Stimulated activated CD4-positive, alpha-beta T cell treated with anti-CD3 and anti-CD28 coated beads, TNF-alpha, amount 100 ng/mL, for 24 hours (primary cell): ENCODE measurements around the gene ZNHIT6.

Source experiments
- DNase-seq, 3 experiments: peaks; one replicate each; pipeline ENCODE4 v3.0.0-alpha.2; 2020; ENCODE audit warnings: low read depth in 3 of 3

ZNHIT6 gene

DNA sequence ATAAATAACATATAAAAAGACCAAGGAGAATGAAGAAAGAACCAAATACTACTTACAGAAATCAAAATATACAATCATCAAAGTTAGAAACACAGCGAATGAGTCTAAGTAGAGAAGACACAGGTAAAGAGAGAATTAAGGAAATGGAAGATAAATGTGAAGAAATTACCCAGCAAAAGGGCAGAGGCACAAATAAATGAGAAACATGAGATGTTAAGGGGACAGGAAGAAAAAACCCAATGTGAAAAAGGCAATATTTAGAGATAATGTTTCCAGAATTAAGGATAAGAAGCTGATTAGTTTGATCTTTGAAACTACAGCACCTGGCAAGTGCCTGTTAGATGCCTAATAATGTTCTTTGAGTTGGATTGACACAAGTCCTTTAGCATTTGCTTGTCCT, 86.8 kb downstream of the ZNHIT6 start:
- no peak for DNase-seq

GRCh38 chr1:85617633-85618100, 90.6 kb downstream of the ZNHIT6 start:
- no peak for DNase-seq

GRCh38 chr1:85616736-85617135, 91.5 kb downstream of the ZNHIT6 start:
- no peak for DNase-seq

DNA sequence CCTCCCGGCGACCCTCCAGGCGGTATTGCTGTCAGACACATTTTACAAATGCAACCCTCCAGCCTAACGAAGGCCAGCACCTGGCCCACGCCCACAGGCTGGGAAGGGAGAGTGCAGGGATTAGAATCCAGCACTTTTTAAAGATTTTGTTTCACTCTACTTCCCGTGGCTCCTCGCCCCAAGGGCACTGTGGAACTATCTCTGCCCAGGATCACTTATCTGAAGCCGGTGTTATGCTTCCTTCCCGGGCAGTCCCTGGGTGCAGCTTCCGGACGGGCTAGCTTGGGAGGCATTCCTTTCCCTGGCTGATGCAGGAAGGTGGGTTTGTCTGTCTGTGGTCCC, 91.9 kb downstream of the ZNHIT6 start:
- no peak for DNase-seq

- DNase-seq = no peak
Observed at GRCh38 chr1:85615586-85616363, 92.5 kb downstream of the ZNHIT6 start.

DNA sequence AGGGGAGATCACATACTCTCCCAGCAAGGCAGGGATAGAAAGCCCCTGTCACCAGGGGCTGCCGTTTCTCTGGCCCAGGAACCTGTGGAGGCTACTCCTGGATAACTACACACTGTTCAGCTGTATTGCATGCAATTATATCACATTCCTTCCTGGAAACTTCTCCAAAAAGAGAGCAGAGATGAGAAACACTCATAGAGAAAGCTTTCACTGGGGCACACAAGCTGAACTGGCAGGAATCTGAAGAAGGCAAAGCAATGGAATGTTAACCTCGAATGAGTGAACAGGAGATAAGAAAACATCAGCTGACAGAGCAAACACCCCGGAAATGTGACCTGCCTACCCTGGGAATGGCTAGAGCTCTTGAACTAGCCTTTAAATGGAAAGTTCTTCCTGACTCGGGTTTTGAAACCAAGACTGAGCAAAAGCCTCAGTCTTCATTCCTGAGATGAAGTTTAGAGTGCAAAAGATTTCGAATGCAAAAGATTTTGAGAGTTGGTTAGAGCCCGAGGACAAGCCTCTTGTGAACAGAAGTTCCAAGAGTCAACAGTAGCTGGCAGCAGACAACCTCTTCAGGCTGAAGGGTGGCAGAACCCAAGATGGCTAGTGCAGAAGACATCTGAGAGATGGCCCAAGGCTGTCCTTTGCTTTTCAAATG, 95.4 kb downstream of the ZNHIT6 start:
- no peak for DNase-seq

- no peak for DNase-seq
Observed at GRCh38 chr1:85611856-85612255, 96.4 kb downstream of the ZNHIT6 start.

DNA sequence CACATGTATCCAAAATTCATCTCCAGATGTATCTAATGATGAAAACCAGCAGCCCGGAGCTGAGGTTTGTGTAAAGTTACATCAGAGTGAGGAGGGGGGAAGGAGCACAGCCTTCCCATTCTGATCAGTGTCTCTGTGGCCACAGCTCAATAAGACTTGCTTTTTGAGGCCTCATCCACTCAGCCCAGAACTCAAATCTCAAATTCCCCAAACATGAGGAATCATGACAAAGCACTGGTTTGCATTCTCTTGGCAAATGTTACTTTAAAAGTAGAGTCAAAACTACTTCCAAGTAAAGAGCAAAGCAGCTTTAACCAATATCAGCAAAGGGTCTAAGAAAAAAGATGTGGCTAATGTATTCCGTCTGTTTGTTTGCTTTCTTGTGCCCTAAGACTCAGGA, 96.8 kb downstream of the ZNHIT6 start:
- DNase-seq = no peak

DNA sequence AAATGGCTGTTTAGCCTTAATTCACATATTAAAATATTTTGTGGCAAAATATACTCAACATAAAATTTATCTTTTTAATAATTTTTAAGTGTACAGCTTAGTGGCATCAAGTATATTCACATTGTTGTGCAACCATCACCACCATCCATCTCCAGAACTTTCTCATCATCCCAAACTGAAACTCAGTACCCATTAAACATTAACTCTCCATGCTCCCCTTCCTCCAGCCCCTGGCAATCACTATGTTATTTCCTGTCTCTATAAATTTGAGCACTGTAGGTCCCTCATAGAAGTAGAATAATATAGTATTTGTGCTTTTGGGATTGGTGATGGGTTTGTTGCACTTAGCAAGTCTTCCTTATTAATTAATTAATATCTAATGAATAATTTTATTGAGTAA, 98.3 kb downstream of the ZNHIT6 start:
- DNase-seq = no peak

DNA sequence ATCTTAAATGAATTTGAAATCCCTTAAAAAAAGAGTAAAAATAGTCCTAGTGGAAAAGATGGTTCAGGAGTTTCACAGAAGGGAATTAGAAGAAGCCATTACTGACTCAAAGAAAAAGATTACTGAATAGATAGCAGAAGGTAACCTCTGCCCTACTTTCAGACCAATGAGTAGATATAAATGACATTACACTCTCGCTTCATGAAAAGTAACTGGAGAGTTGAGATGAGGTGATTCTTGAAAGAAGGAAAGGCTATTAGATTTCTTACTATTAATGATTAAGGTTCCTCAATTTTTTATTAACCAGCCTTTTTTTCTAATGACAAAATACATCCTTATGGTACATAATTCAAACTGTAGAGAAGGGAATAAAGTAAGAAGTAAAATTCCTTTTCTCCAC, 99.4 kb downstream of the ZNHIT6 start:
- DNase-seq = no peak

DNA sequence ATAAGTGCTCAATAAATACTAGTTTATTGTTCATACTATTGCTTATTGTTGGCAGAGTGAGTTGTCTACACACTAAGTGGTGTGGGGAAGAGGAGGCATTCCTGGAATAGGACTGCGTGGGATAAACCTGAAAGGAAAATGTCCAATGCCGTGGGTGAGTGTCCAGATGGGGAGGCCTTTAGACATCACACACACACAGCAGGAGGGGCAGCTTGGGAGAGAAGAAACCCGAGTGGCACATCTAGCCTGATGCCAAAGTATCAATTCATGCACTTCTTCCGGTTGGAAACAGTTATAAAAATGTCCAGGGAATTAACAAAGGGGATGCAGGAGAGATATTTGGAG, 100.3 kb downstream of the ZNHIT6 start:
- no peak for DNase-seq

GRCh38 chr1:85607126-85607920, 100.9 kb downstream of the ZNHIT6 start:
- DNase-seq = no peak

DNA sequence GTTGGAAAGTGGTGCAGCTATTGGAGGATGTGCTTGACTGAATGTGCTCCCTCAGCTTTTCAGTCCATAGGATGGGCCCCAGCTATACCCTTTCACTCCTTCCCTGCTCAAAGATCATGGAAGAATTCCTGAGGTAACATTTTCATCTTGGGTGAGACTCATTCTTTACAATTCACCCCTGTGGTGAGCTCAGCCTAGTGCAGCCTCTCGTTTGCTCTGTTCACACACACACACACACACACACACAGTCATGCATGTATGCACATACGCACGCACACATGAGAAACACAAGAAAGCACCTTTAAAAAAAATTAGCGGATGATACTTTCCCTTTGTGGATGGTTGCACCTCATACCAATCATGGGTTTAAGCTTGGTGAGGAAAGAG, 101.8 kb downstream of the ZNHIT6 start:
- DNase-seq = no peak

GRCh38 chr1:85605484-85606413, 102.5 kb downstream of the ZNHIT6 start:
- DNase-seq = no peak

DNA sequence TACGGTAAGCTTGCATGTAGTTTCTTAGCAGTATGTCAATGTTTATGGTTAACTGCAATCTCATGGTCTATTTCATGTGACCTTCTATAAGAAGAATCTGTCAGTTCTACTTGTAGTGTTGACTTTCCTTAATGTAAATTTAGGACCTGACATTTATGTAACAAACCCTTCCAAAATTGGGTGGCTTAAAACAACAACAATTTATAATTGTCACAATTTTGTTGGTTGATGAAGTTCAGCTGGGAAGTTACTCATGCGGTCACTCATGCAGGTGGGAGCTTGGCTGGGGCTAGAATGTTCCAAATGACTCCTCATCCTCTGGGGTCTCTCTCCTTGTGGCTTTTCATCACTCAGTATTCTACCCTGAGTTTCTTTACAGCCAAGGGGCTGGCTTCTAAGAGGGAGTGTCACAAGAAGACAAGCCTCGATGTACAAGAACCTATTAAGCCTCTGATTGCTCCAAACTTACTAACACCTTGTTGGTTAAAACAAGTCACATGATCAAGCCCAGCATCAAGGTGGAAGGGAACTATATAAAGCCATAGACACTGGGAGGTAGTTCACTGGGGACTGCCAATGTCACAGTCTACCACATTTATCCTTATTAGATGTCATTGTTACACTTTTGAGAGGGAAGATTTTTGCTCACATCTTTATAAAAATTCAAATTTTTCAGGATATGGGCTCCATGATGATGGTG, 103.8 kb downstream of the ZNHIT6 start:
- DNase-seq = no peak

DNA sequence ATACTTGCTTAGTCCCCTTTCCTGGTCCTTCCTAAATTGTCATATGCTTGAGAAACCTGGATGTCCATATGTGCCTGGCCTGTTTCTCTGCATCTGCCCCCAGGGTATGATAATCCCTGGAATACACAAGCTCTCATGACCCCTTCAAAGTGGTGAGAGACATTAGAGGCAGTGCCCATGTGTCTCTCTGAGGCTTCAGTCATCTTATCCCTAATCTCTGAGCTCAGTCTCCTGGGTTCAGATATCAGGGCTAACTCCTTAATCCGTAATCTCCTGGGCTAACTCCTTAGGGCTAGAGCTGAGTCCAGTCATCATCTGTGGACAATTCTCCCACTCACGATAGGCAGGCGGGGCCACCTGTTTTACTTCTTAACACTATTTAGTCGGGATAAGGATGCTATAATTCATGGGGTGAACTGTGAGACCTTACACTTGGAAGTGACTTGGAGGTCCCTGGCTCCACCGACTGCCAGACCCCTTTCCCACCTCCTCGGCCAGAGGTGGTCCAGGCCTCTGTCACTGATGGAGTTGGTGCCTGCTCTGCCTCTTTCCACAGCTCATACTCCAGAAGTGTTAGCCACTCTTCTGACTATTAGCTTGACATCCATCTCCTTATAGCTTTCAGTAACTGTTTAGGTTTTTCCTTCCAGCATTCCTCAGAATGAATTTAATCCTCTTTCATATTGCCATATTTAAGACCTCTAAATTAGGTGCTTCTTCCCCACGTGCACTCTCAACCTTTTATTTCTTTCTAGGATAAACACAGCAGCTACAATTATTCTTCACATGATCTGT, 105.0 kb downstream of the ZNHIT6 start:
- DNase-seq = no peak

- DNase-seq = no peak
Observed at GRCh38 chr1:85602571-85602970, 105.7 kb downstream of the ZNHIT6 start.

- no peak for DNase-seq
Observed at GRCh38 chr1:85601901-85602300, 106.3 kb downstream of the ZNHIT6 start.

DNA sequence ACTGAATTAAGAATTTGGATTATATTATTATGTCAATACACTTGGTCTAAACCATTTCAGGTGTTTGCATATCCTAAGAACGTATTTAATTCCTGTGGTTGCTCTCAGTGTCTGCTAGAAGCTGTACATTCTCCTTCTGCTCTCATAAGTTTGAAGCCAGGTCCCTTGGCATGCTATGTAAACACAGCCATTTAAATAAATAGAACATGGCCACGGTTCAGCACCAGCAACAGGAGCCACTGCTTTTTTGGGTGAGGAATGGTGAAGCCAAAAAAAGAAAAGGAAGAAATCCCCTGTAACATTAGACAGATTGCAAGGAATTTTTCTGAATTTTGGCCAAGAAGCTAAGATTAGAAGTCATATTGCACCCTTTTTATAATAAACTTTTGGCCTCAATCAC, 108.6 kb downstream of the ZNHIT6 start:
- no peak for DNase-seq
